GM23248 (cell line): ENCODE data around the gene ZNF860.

Experiments
- EZH2 ChIP-seq: fragments of 200-600 bp; sonication (generic); IDR thresholded peaks from 2 replicates; pipeline ENCODE4 v1.6.1; 2018; ENCODE audit warnings: antibody characterized with exemption, mild to moderate bottlenecking; ENCODE audit not compliant: insufficient read depth, poor library complexity, severe bottlenecking
- EZH2phosphoT487 ChIP-seq: fragments of 200-600 bp; sonication (generic); IDR thresholded peaks from 2 replicates; pipeline ENCODE4 v1.6.1; 2018; ENCODE audit warnings: antibody characterized with exemption, moderate library complexity, mild to moderate bottlenecking, low read depth; ENCODE audit not compliant: insufficient read depth

DNA sequence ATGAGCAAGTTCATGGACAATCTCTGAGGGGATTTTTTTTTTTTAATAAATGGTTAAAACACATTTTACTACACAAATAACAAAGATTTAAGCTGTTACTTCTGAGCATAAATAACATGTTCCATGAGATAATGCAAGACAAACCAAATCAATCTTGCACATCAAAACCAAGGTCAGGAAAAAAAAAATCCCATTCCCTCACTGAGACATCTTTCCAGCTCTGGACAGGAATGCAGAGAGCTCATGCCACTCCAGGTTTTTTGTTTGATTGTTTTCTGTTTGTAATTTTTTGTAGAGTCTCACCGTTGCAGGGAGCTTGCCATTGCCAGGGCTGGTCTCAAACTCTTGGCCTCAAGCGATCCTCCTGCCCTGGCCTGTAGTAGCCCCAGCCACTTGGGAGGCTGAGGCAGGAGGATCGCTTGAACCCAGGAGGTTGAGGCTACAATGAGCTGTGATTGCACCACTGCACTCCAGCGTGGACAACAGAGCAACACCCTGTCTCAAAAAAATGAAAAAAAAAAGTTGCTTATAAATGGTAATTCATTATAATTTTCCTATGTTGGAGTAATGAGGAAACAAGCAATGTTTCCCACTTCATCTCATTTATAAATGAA, 14.5 kb upstream of the ZNF860 start:
- TF ChIP-seq EZH2phosphoT487, result no peak
- no peak for TF ChIP-seq EZH2
